Breast epithelium (tissue), 4 donors: ENCODE data around the gene SAP30BP. TPM values are rescaled to one million over a fixed set of nuclear protein-coding genes. Genes with fewer than 3 reads are reported as not detected.

Source experiments
- DNase-seq, 2 donors: peaks; one replicate each; pipeline ENCODE4 v3.0.0-alpha.2; 2019; ENCODE audit warnings: low spot score in 2 of 2
- H3K27ac ChIP-seq, 2 donors: fragments of 200-600 bp; sonication (generic) in 1 of 2; one replicate each; pipeline ENCODE4 v1.5.1; 2016 to 2019; ENCODE audit warnings: mild to moderate bottlenecking in 1 of 2
- H3K27me3 ChIP-seq, 2 donors: fragments of 200-600 bp; sonication (generic) in 1 of 2; one replicate each; pipeline versions ENCODE4 v1.5.1 to v1.6.0; 2017 to 2019; ENCODE audit warnings: control low read depth in 1 of 2, mild to moderate bottlenecking in 1 of 2
- H3K36me3 ChIP-seq: fragments of 200-600 bp; one replicate; pipeline ENCODE4 v1.5.1; 2019
- H3K4me1 ChIP-seq, 2 donors: fragments of 200-600 bp; sonication (generic); one replicate each; pipeline ENCODE4 v1.5.1; 2016 to 2019; ENCODE audit warnings: control low read depth in 1 of 2
- H3K4me3 ChIP-seq, 3 donors: fragments of 200-600 bp; sonication (generic); 1 replicate in 2 of 3; 2 replicates in 1 of 3; pipeline ENCODE4 v1.5.1; 2016 to 2019; ENCODE audit warnings: mild to moderate bottlenecking in 3 of 3, moderate library complexity in 2 of 3
- H3K9me3 ChIP-seq, 2 donors: fragments of 200-600 bp; sonication (generic) in 1 of 2; one replicate each; pipeline ENCODE4 v1.5.1; 2016 to 2019; ENCODE audit warnings: control low read depth in 1 of 2
- CTCF ChIP-seq, 3 donors: fragments of 450-650 bp; IDR thresholded peaks; one replicate each; pipeline ENCODE4 v1.5.1; 2016 to 2017; ENCODE audit warnings: antibody characterized with exemption in 3 of 3, mild to moderate bottlenecking in 3 of 3, moderate library complexity in 3 of 3
- POLR2A ChIP-seq: fragments of 450-650 bp; IDR thresholded peaks from one replicate; pipeline ENCODE4 v1.6.1; 2016; ENCODE audit warnings: antibody characterized with exemption, mild to moderate bottlenecking, moderate library complexity
- POLR2AphosphoS5 ChIP-seq, 3 donors: sonication (generic); formaldehyde crosslinking; IDR thresholded peaks; one replicate each; pipeline ENCODE4 v1.6.1; 2017; ENCODE audit warnings: antibody characterized with exemption in 3 of 3
- intact Hi-C: fragments of 100-400 bp; cut with DNase I; formaldehyde crosslinking; loops from one replicate; pipeline ENCODE4 v1.15.1; 2023; ENCODE audit warnings: low total_unique reads
- total RNA-seq, 3 donors: library from RNA; depleted of rRNA; stranded (reverse); fragments of >200 nt; gene quantifications; one replicate each; pipeline ENCODE4 v1.1.0, GENCODE V29; 2016

Gene SAP30BP
- total RNA-seq, 3 donors from 2014 or later: 68.3 to 89.5 (median 86.1) TPM

GRCh38 chr17:75631353-75631752 lies 35.8 kb upstream of the SAP30BP start:
- no peak overlapping the region for H3K27ac ChIP-seq
- DNase-seq: no peak
- no peaks in the 10 kb centered on the region for H3K27me3 ChIP-seq
- no peak overlapping the region for H3K4me3 ChIP-seq
- TF ChIP-seq POLR2A (no peak), POLR2AphosphoS5 (IDR thresholded peaks at IDR 0.05) (no peak), CTCF (IDR thresholded peaks at IDR 0.05) (no peak)
- intact Hi-C loops: no loop called here
- peaks cover 13 to 15% of the 10 kb centered on the region in 2 donors for H3K4me1 ChIP-seq
- peaks cover under 1% of the 10 kb centered on the region for H3K36me3 ChIP-seq
- no peaks in the 10 kb centered on the region for H3K9me3 ChIP-seq

GRCh38 chr17:75632428-75632827 lies 34.7 kb upstream of the SAP30BP start:
- intact Hi-C loops: no loop called here
- TF ChIP-seq CTCF (IDR thresholded peaks at IDR 0.05) (no peak), POLR2A (no peak), POLR2AphosphoS5 (IDR thresholded peaks at IDR 0.05) (no peak)
- H3K4me3 ChIP-seq: no peak overlapping the region
- no peak for DNase-seq
- H3K36me3 ChIP-seq: no peaks in the 10 kb centered on the region
- no peaks in the 10 kb centered on the region for H3K27me3 ChIP-seq
- H3K27ac ChIP-seq: peak overlapping the region; percentile 90 to 93
- peaks cover 13 to 15% of the 10 kb centered on the region in 2 donors for H3K4me1 ChIP-seq
- no peaks in the 10 kb centered on the region for H3K9me3 ChIP-seq

GRCh38 chr17:75632863-75633485 lies 34.2 kb upstream of the SAP30BP start, which contains the start of gene SMIM5:
Gene SMIM5, plus strand, starts transcription at chr17:75633434. Its CDS starts 6,768 bp downstream, at chr17:75640202.
- Histone ChIP-seq H3K9me3 (no peaks in the 10 kb centered on the region), H3K36me3 (no peaks in the 10 kb centered on the region), H3K4me1 (peaks cover 13 to 15% of the 10 kb centered on the region in 2 donors), H3K4me3 (peak within 1 kb of the TSS in 2 of 3 donors; percentile 21 to 51), H3K27me3 (no peaks in the 10 kb centered on the region), H3K27ac (peak within 1 kb of the TSS; percentile 90 to 93)
- intact Hi-C loops: no loop called here
- peak; percentile 77 to 84 for DNase-seq
- no peak for TF ChIP-seq POLR2A
- TF ChIP-seq CTCF (IDR thresholded peaks at IDR 0.05): peak; percentile 74 to 91 (median 86)
- peak in 1 of 3 donors; percentile 35 for TF ChIP-seq POLR2AphosphoS5 (IDR thresholded peaks at IDR 0.05)

GRCh38 chr17:75633486-75634375 lies 33.4 kb upstream of the SAP30BP start:
- peak overlapping the region in 2 of 3 donors; percentile 21 to 51 for H3K4me3 ChIP-seq
- intact Hi-C loops: no loop called here
- peak; percentile 94 to 97 for DNase-seq

More at GRCh38 chr17:75633486-75634375, 33.4 kb upstream of the SAP30BP start:
- Histone ChIP-seq H3K9me3 (no peaks in the 10 kb centered on the region), H3K27me3 (no peaks in the 10 kb centered on the region), H3K36me3 (no peaks in the 10 kb centered on the region), H3K4me1 (peaks cover 13 to 15% of the 10 kb centered on the region in 2 donors), H3K27ac (peak overlapping the region; percentile 90 to 93)
- TF ChIP-seq CTCF (IDR thresholded peaks at IDR 0.05): peak; percentile 40 to 63 (median 53)
- no peak for TF ChIP-seq POLR2A
- TF ChIP-seq POLR2AphosphoS5 (IDR thresholded peaks at IDR 0.05): peak in 2 of 3 donors; percentile 12 to 43
